ENCODE data around the gene CIART. TPM values are rescaled to one million over a fixed set of nuclear protein-coding genes. Genes with fewer than 3 reads are reported as not detected.
A peak's percentile ranks its signal among the peaks of the same experiment; 100 is the strongest.

The CIART gene
- total RNA-seq, 2 experiments from 2014 or later = 0.84 to 1.0 TPM

DNA sequence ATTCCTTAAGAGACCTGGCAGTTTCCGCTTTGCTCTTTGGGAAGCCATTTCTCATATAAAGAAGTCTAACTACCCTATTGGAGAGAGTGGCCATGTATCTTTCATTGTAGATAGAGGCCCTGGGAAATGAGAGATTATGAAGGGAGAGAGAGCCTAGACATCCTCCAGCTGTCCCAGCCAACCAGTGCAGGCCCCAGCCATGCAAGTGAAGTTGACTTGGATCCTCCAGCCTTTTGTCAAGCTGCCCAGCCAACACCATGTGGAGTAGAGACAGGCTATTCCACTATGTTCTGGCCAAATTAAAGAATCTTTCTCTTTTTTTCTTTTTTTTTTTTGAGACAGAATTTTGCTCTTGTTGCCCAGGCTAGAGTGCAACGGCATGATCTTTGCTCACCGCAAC is 39.4 kb upstream of the CIART start:
- intact Hi-C loops (cut with micrococcal nuclease) = no loop called here
- Mint-ChIP-seq H3K27me3 (ENCODE audit: low read depth) (no peaks in the 10 kb centered on the region), H3K4me3 (no peak overlapping the region), H3K9me3 (no peaks in the 10 kb centered on the region), H3K36me3 (ENCODE audit: low read depth) (no peaks in the 10 kb centered on the region), H3K27ac (no peak overlapping the region), H3K4me1 (ENCODE audit: low read depth) (no peaks in the 10 kb centered on the region)
- CTCF ChIA-PET = no interaction called here
- DNase-seq = no peak

DNA sequence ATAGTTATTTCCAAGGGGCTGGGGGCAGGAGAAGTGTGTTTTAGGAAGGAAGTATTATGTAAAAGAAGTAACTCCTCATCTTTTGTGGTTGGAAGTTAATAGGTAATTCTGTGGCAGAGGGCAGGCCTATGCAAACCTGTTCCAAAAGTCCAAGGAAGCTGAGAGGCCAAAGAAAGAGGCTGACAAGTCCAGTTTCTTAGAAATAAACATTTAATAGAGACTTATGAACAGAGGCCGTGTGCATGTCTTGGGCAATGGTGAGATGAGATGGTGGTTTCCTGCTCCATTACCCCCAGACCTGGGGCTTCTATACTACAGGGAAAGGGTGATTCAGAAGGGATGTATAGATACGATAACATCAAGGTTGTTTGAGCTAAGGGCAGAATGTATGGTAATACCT is 32.4 kb upstream of the CIART start:
- no peak for DNase-seq
- CTCF ChIA-PET = no interaction called here
- H3K27me3 Mint-ChIP-seq (ENCODE audit: low read depth) = no peaks in the 10 kb centered on the region
- no peaks in the 10 kb centered on the region for H3K9me3 Mint-ChIP-seq
- H3K27ac Mint-ChIP-seq = no peak overlapping the region
- no peak overlapping the region for H3K4me3 Mint-ChIP-seq
- no peaks in the 10 kb centered on the region for H3K4me1 Mint-ChIP-seq (ENCODE audit: low read depth)
- intact Hi-C loops (cut with micrococcal nuclease) = no loop called here
- H3K36me3 Mint-ChIP-seq (ENCODE audit: low read depth) = no peaks in the 10 kb centered on the region

DNA sequence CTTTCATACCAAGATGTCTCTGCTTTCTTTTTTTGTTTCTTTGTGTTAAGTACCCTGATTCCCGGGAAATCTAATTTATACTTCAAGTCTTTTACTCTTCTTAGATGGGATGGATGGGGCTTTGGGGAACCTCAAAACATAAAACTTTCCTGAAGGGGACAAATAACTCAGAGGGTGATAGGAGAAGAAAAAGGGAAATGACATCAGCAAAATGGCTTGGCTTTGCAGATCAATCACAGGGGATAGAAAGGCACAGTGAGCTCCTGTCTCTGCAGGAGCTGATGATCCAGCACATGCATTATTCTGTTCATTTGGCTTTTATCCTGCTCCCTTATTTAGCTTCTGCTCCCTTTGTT is 26.2 kb upstream of the CIART start:
- Mint-ChIP-seq H3K4me1 (ENCODE audit: low read depth) (peaks cover 22% of the 10 kb centered on the region), H3K4me3 (peak overlapping the region; percentile 55), H3K27ac (no peak overlapping the region), H3K9me3 (no peaks in the 10 kb centered on the region), H3K27me3 (ENCODE audit: low read depth) (peaks cover 19% of the 10 kb centered on the region), H3K36me3 (ENCODE audit: low read depth) (no peaks in the 10 kb centered on the region)
- DNase-seq = no peak
- intact Hi-C loops (cut with micrococcal nuclease) = loop anchor here (1.0 kb wide), 2 partner anchors 25 to 259 kb away; partner anchors contain the start of gene FALEC
- CTCF ChIA-PET = interaction anchor here (0.5 to 5.5 kb wide), 25 partner anchors 13 to 745 kb away, joined by 3 to 68 read pairs (median 4); partner anchors contain the start of genes APH1A, C1orf54, CIART and FALEC

DNA sequence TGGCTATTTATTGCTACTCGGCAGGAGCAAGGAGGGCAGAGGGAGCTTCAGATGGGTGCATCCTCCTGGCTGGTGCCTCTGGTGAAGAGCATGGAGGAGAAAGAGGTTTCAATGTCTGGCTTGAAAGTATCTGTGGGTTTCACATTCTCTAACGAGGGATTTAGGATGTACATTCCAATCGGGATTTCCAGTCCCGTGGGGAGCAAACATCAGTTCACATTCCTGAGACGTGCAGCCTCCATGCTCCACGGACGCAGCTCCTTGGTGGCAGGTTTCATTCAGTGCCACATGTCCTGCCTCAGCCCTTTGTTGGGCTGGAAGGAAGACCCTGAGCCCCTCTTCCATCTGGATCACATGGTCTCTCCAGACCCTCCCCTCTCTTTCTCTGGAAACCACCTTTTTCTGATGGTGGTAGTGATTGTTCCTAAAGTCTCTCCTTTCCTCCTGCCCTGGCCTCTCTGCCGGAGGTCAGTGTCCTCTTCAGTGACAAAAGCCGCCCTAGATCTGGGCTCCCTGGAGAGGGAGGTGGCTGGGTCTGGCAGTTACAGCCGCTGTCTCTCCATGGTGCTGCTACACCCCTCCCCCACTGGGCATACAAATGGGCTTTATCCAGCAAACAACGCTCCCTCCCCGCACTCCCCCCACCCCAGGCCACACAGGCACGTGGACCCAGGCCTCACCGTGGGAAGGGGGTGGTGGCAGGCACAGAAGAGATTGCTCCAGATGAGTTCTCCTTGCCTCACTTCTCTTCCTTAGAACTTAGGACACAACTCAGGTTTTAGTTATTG is 25.6 kb upstream of the CIART start:
- peak overlapping the region; percentile 55 for H3K4me3 Mint-ChIP-seq
- H3K27ac Mint-ChIP-seq = no peak overlapping the region
- intact Hi-C loops (cut with micrococcal nuclease) = loop anchor here (1.0 kb wide), 2 partner anchors 25 to 259 kb away; partner anchors contain the start of gene FALEC
- no peak for DNase-seq
- peaks cover 19% of the 10 kb centered on the region for H3K27me3 Mint-ChIP-seq (ENCODE audit: low read depth)
- H3K4me1 Mint-ChIP-seq (ENCODE audit: low read depth) = peaks cover 22% of the 10 kb centered on the region
- CTCF ChIA-PET = interaction anchor here (0.5 to 5.5 kb wide), 24 partner anchors 13 to 745 kb away, joined by 3 to 68 read pairs (median 4); partner anchors contain the start of genes APH1A, C1orf54, CIART and FALEC
- no peaks in the 10 kb centered on the region for H3K9me3 Mint-ChIP-seq
- no peaks in the 10 kb centered on the region for H3K36me3 Mint-ChIP-seq (ENCODE audit: low read depth)

DNA sequence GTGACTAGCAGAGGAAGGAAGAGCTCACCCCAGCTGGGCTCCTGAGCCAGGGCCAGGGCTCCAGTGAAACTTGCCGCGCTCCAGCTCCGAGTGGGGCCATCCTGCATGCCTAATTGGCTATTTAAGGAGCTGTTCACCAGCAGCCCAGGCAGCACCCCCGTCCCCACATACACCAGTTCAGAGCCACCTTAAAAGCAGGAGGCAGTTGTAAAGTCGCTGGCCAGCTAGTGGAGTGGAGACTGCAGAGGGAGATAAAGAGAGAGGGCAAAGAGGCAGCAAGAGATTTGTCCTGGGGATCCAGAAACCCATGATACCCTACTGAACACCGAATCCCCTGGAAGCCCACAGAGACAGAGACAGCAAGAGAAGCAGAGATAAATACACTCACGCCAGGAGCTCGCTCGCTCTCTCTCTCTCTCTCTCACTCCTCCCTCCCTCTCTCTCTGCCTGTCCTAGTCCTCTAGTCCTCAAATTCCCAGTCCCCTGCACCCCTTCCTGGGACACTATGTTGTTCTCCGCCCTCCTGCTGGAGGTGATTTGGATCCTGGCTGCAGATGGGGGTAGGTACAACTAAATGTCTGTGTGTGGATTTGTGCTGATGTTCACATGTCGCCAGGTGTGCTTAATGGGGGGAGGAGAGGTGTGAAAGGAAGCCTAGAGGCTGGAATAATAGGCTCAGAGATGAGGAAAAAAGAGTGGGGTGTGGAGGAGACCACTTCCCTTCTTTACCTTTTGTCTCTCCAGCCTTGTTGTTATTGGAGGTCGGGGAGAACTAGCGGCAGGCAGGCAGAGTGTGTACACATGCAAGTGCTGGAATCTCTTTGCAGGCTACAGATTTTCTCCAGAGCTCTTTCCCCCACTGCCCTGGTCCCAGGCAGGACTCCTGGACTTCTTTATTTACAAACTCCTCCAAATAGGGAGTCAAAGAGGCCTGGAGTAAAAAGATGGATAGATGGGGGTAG is 24.4 kb upstream of the CIART start, which contains the start of gene CA14:
TSS of gene CA14 (plus strand) at position 151 of the 962 bp plus-strand sequence. CDS start at position 506, 355 bp downstream.
- DNase-seq = no peak
- Mint-ChIP-seq H3K27ac (no peak within 1 kb of the TSS), H3K9me3 (no peaks in the 10 kb centered on the region), H3K27me3 (ENCODE audit: low read depth) (peaks cover 19% of the 10 kb centered on the region), H3K36me3 (ENCODE audit: low read depth) (no peaks in the 10 kb centered on the region), H3K4me1 (ENCODE audit: low read depth) (peaks cover 22% of the 10 kb centered on the region), H3K4me3 (no peak within 1 kb of the TSS)
- CTCF ChIA-PET = interaction anchor here (0.7 to 5.5 kb wide), 3 partner anchors 22 to 89 kb away, joined by 3 to 68 read pairs (median 3); partner anchors contain the start of gene CIART
- intact Hi-C loops (cut with micrococcal nuclease) = no loop called here

DNA sequence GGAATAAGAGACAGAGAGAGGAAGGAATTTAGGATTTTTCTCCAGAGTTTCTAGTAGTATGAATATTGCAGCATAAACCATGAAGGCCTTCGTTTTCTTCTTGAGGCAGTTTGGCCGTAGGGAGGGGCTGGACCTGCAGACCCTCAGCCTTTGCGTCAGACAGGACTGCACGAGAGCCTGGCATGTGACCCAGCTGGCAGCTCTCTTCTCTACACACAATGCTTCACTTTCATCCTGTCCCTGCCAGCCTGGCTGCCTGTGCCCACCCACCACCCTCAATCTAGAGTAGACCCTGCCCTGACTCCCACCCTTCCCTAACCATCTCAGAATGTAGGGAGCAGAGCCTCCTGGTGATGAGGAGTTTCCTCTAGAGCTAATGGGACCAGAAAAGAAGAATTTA is 23.1 kb upstream of the CIART start:
- no peaks in the 10 kb centered on the region for H3K36me3 Mint-ChIP-seq (ENCODE audit: low read depth)
- peaks cover 22% of the 10 kb centered on the region for H3K4me1 Mint-ChIP-seq (ENCODE audit: low read depth)
- no peak for DNase-seq
- H3K4me3 Mint-ChIP-seq = no peak overlapping the region
- CTCF ChIA-PET = interaction anchor here (0.8 to 5.5 kb wide), 2 partner anchors 21 to 88 kb away, joined by 3 to 68 read pairs; partner anchors contain the start of gene CIART
- intact Hi-C loops (cut with micrococcal nuclease) = no loop called here
- no peak overlapping the region for H3K27ac Mint-ChIP-seq
- no peaks in the 10 kb centered on the region for H3K9me3 Mint-ChIP-seq
- H3K27me3 Mint-ChIP-seq (ENCODE audit: low read depth) = peaks cover 19% of the 10 kb centered on the region

DNA sequence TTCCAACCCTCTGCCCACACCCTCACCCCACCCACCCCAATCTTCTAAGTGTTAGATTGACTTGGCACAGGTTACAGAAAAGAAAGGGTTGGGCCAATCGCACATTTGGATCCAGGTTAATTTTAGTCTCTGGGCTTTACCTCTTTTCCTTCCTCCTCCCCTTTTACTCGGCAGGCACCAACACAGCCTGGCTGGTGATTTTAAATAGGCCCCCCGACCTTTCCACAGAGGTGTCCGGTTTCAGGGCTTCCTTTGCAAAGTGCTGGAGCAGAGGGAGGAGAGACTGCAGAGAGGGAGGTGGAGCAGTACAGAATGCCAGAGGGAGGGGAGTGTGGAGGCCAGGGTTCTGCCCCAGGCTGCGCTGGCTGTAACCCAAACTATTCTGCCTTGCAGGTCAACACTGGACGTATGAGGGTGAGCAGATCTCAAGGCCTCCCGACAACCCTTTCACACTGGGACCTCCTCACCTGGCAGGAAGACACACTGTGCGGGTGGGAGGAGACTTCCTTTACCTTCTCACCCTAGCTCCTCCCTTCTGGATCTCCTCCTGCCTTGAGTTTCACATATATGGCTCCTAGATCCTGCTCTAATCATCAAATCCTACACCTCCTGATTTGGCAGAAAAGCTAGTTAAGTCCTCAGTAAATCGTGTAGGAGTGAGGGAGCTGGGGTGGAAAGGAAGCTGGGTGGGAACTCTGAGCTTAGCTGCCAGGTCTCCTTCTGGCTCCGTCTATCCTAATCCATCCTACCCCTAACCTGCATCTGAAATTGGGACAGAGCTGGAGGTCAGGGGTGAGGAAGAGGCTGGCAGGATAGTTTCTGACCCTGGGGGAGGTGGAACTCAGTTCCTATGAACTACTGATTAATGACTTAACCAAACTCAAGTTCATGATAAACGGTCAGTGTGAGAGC is 22.3 kb upstream of the CIART start:
- no peaks in the 10 kb centered on the region for H3K36me3 Mint-ChIP-seq (ENCODE audit: low read depth)
- no peaks in the 10 kb centered on the region for H3K9me3 Mint-ChIP-seq
- peaks cover 22% of the 10 kb centered on the region for H3K4me1 Mint-ChIP-seq (ENCODE audit: low read depth)
- CTCF ChIA-PET = no interaction called here
- no peak overlapping the region for H3K27ac Mint-ChIP-seq
- no peak overlapping the region for H3K4me3 Mint-ChIP-seq
- DNase-seq = no peak
- peaks cover 19% of the 10 kb centered on the region for H3K27me3 Mint-ChIP-seq (ENCODE audit: low read depth)
- intact Hi-C loops (cut with micrococcal nuclease) = no loop called here

DNA sequence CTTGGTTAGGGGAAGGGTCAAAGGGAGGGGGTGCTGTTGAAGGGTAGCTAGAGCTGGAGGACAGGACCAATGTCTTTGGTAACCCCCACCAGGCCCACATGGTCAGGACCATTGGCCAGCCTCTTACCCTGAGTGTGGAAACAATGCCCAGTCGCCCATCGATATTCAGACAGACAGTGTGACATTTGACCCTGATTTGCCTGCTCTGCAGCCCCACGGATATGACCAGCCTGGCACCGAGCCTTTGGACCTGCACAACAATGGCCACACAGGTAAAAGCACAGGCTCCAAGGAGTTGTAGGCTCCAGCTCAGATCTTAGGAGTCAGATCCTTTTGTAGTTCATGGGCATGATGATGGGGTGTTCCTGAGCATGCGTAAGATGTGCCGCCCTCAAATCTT is 21.0 kb upstream of the CIART start:
- DNase-seq = no peak
- intact Hi-C loops (cut with micrococcal nuclease) = no loop called here
- Mint-ChIP-seq H3K27ac (no peak overlapping the region), H3K36me3 (ENCODE audit: low read depth) (peaks cover 7% of the 10 kb centered on the region), H3K4me3 (no peak overlapping the region), H3K4me1 (ENCODE audit: low read depth) (peaks cover 9% of the 10 kb centered on the region), H3K27me3 (ENCODE audit: low read depth) (peaks cover 14% of the 10 kb centered on the region), H3K9me3 (no peaks in the 10 kb centered on the region)
- CTCF ChIA-PET = interaction anchor here (1.1 kb wide), 1 partner anchor 13 kb away, joined by 5 read pairs; no protein-coding TSS in a partner anchor

DNA sequence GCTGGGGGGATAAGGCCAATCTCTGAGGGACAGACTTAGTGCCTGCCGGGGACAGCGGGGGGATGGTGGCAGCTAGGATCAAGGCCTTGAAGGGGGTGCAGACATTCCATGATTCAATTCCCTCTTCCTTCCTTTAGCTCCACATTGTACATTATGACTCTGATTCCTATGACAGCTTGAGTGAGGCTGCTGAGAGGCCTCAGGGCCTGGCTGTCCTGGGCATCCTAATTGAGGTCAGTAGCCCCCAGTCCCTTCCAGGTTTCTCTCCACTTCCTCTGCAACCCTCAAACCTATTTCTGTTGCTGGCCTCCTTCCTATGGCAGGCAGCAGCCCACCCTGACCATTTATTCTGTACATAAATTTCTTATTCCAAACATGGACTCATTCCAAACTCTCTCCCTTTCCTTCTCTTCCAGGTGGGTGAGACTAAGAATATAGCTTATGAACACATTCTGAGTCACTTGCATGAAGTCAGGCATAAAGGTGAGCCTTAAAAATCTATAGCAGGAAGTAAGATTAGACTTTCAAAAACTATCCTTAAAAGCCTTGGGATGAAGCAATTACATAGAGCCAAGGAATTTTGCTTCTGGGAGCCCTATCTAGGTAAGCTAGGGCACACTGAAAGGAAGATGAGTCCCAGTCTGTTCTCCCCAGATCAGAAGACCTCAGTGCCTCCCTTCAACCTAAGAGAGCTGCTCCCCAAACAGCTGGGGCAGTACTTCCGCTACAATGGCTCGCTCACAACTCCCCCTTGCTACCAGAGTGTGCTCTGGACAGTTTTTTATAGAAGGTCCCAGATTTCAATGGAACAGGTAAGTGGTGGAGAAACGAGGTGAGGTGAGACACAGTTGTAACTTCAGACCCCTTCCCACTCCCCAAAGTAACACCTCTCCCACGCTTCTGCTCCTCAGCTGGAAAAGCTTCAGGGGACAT is 19.7 kb upstream of the CIART start:
- H3K27me3 Mint-ChIP-seq (ENCODE audit: low read depth) = peaks cover 1% of the 10 kb centered on the region
- DNase-seq = no peak
- no peaks in the 10 kb centered on the region for H3K9me3 Mint-ChIP-seq
- H3K4me1 Mint-ChIP-seq (ENCODE audit: low read depth) = peaks cover 11% of the 10 kb centered on the region
- intact Hi-C loops (cut with micrococcal nuclease) = no loop called here
- no peak overlapping the region for H3K4me3 Mint-ChIP-seq
- H3K36me3 Mint-ChIP-seq (ENCODE audit: low read depth) = peaks cover 16% of the 10 kb centered on the region
- no peak overlapping the region for H3K27ac Mint-ChIP-seq
- CTCF ChIA-PET = interaction anchor here (1.2 to 1.4 kb wide), 2 partner anchors 8 to 15 kb away, joined by 3 read pairs; no protein-coding TSS in a partner anchor

DNA sequence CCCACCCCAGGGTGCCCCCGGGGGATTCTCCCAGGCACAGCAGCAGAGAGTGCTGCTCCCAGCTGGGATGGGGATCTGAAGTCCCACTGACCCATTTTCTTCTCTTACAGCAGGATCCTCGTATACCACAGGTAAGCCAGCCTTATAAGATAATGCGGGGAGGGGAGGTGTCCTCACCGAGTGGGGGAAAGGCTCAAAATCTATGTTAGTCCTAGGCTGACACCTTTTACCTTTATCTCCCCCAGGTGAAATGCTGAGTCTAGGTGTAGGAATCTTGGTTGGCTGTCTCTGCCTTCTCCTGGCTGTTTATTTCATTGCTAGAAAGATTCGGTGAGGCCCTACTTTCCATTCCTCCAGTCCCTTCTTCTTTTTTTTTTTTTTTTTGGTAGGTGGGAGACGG is 18.8 kb upstream of the CIART start:
- CTCF ChIA-PET = interaction anchor here (0.9 to 1.2 kb wide), 2 partner anchors 9 to 11 kb away, joined by 3 read pairs; no protein-coding TSS in a partner anchor
- intact Hi-C loops (cut with micrococcal nuclease) = no loop called here
- no peak overlapping the region for H3K4me3 Mint-ChIP-seq
- no peaks in the 10 kb centered on the region for H3K9me3 Mint-ChIP-seq
- no peak for DNase-seq
- peaks cover 20% of the 10 kb centered on the region for H3K36me3 Mint-ChIP-seq (ENCODE audit: low read depth)
- no peak overlapping the region for H3K27ac Mint-ChIP-seq
- no peaks in the 10 kb centered on the region for H3K27me3 Mint-ChIP-seq (ENCODE audit: low read depth)
- peaks cover 16% of the 10 kb centered on the region for H3K4me1 Mint-ChIP-seq (ENCODE audit: low read depth)

Measured in activated naive CD4-positive, alpha-beta T cell treated with anti-CD3 and anti-CD28 coated beads for 36 hours (primary cell).